Medulla oblongata (tissue), 1 donor: ENCODE data around the gene KCNA10.

Source experiments
- DNase-seq: peaks from one replicate; pipeline ENCODE4 v3.0.0-alpha.2; 2015; ENCODE audit errors: extremely low spot score

Gene KCNA10

GRCh38 chr1:110477967-110478640, 40.9 kb downstream of the KCNA10 start:
- no peak for DNase-seq

- DNase-seq: no peak
Observed at GRCh38 chr1:110477445-110477957, 41.5 kb downstream of the KCNA10 start.

- no peak for DNase-seq
Observed at GRCh38 chr1:110477041-110477440, 41.9 kb downstream of the KCNA10 start.

GRCh38 chr1:110476028-110476765, 42.8 kb downstream of the KCNA10 start:
- no peak for DNase-seq

GRCh38 chr1:110475362-110476027, 43.5 kb downstream of the KCNA10 start:
- DNase-seq: no peak

- DNase-seq: no peak
Observed at GRCh38 chr1:110474444-110474843, 44.5 kb downstream of the KCNA10 start.

GRCh38 chr1:110472546-110472945, 46.4 kb downstream of the KCNA10 start:
- no peak for DNase-seq

GRCh38 chr1:110471131-110471530, 47.8 kb downstream of the KCNA10 start:
- DNase-seq: no peak
